Posterior cingulate gyrus (tissue), 11 donors: ENCODE results near the gene SYNPO.

Source experiments
- DNase-seq, 10 donors: peaks; one replicate each; pipeline versions ENCODE4 v3.0.0 to v3.0.0-alpha.2; 2020 to 2021; ENCODE audit warnings: mixed read lengths in 3 of 10
- intact Hi-C: fragments of 100-400 bp; cut with DNase I; formaldehyde crosslinking; loops from one replicate; pipeline ENCODE4 v1.15.1; 2023

The SYNPO gene

GRCh38 chr5:150671509-150672236, 31.2 kb downstream of the SYNPO start:
- DNase-seq = peak in 1 of 10 donors; percentile 85
- intact Hi-C loops = no loop called here

- peak in 7 of 10 donors; percentile 39 to 91 (median 57) for DNase-seq
- intact Hi-C loops = no loop called here
Measured at GRCh38 chr5:150672237-150672883, 31.9 kb downstream of the SYNPO start.

DNA sequence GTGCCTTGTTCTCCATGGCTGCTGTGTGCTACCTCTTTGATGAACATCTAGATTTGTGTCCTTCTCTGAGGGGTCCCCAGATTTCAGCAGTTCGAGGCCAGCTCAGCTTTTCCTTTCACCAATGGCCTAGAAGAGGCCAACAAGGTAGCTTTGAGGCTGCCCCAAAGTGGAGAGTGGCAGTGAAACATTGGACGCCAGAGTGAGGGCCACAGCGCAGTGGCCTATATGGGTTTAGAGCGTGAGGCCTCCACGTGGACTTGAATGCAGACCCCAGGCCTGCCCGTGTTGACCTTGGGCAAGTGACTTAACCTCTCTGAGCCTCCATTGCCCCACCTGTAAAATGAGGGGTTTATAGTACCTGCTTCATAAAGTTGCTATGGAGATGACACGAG, 32.4 kb downstream of the SYNPO start:
- DNase-seq = no peak
- intact Hi-C loops = no loop called here

DNA sequence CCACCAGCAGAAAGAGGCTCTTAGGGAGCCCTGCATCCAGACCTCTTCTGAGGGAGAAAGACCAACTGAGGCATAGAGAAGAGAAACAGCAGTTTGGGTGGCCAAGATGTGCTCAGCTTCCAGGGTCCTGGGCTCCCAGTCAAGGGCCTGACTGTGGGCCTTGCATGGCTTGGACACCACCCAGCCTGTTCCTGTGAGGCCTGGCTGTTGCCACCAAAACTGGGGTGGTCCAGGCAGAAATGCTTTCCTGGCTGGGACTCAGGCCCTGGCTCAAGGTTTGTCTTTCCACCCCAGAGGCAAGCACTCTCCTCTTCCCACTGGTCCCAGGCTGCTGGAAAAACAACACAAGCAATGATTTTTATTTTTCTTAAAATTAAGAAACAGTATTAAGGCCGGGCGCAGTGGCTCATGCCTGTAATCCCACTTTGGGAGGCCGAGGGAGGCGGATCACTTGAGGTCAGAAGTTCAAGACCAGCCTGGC, 33.9 kb downstream of the SYNPO start:
- no peak for DNase-seq
- intact Hi-C loops = no loop called here

DNA sequence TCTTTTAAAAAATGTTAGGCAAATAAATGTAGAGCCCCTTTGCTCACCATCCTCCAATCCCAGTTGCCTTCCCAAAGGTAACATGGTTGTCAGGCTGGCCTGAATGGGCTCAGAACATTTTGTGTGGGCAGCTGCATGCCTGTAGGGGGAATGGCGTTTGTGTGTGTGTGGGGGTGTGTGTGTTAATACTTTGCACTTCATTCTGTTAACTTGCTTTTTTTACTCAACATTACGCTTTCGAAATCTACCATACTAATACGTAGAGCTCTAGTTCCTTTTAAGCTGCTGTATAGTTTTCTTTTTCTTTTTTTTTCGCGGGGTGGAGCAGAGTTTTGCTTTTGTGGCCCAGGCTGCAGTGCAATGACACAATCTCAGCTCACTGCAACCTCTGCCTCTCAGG, 34.6 kb downstream of the SYNPO start:
- no peak for DNase-seq
- intact Hi-C loops = no loop called here

- intact Hi-C loops = no loop called here
- DNase-seq = no peak
Measured at GRCh38 chr5:150676578-150676977, 36.1 kb downstream of the SYNPO start.

GRCh38 chr5:150689120-150689519, 48.7 kb downstream of the SYNPO start:
- DNase-seq = no peak
- intact Hi-C loops = no loop called here

DNA sequence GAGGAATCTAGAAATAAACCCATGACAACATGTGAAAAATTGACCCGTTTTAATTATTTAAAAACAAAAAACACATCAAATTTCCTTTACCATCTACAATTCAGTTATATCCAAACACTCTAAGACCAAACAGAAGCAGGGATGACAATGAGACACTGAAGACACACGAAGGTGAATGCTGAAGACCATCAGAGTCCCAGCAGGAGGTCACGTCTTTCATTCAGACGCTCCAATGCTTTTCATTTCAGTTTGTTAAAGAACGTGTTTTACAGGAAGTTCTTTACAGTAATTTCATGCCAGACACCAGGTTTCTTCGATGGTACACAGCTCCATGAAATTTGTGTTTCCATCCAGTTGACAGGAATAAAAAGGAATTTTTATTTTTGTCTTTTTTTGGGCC, 50.3 kb downstream of the SYNPO start:
- intact Hi-C loops = no loop called here

GRCh38 chr5:150692276-150692675, 51.8 kb downstream of the SYNPO start:
- DNase-seq = no peak
- intact Hi-C loops = no loop called here

More for the DNA sequence above, 50.3 kb downstream of the SYNPO start:
- DNase-seq = no peak

DNA sequence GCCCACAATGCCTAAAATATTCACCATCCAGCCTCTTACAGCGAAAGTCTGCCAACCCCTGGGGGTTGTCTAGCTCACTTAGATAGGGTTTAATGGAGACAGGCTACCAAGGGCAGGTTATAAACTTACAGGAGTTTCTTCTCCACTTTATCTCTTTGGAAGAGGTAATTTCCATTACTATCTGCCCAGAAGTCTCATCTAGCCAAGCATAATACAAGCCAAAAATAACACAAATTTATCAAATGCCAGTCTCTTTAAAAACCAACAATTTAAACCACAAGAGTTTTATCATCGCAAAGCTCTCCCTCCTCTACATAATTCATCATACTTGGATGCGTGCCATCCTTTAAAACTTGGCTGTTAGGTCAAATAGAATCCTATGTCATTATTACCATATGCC, 54.2 kb downstream of the SYNPO start:
- DNase-seq = no peak
- intact Hi-C loops = no loop called here

DNA sequence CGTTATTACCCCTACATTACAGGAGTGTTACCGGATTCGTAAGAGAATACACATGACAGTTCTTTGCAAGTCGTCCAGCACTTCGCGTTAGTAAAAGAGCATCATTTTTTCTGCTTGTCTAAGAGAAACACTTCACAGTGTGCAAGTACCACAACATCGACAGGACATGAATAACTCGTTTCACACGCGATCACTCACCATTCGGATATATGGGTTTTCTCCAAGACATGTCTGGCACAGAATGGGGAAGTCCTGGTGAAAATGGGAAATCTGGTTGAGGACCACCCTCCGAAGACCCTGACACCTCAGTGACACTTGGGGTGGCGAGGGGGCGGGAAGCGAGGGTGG, 59.8 kb downstream of the SYNPO start:
- intact Hi-C loops = loop anchor here (2.0 to 5.0 kb wide), 3 partner anchors 59 to 243 kb away; partner anchors contain the start of gene DCTN4
- no peak for DNase-seq

DNA sequence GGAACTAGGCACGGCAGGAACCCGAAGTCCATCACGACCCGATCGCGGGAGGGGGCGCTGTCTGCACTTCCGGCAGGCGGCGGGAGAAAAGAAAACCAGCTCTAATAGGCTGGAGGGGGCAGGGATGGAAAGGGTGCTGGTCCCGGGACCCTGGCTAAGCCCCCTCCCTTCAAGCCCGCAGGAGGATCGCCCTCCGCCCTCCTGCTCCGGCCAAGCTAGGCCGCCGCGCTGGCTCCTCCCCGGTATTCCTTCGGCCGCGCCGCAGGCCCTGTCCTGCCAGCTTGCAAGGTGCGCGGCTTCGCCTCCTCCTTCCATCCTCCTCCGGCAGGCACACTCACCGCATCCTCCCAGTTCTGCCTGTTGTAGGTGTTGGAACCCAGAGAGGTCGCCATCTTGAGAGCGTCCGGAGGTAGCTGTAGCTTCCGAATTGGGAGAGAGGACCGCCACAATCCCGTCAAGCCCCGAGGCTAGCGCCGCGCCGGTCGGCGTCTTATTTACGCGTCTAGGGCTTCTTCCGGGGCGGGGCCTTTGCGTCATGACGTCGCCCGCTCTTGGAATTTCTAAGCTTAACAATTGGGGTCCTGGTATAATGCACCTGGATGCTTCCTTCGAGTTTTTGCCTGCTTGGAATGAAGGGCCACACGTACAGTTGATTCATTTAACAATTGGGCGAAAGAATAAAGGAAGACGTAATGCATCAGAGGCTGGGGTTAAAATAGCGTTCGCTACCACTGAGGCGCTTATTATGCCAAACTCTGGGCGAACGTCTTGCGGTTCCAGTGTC, 60.3 kb downstream of the SYNPO start, which contains the start of gene RBM22:
Gene RBM22, minus strand, starts transcription at position 469 of the 784 bp plus-strand sequence. Its CDS starts 77 bp downstream, at position 392.
- DNase-seq = peak; percentile 92 to 99 (median 93)
- intact Hi-C loops = loop anchor here (2.0 to 5.0 kb wide), 3 partner anchors 58 to 243 kb away; partner anchors contain the start of gene DCTN4

- intact Hi-C loops = loop anchor here (5.0 kb wide), 2 partner anchors 141 to 246 kb away; no protein-coding TSS in a partner anchor
- no peak for DNase-seq
Measured at GRCh38 chr5:150703762-150704161, 63.3 kb downstream of the SYNPO start.

GRCh38 chr5:150706776-150707390, 66.4 kb downstream of the SYNPO start:
- no peak for DNase-seq
- intact Hi-C loops = no loop called here
